Progenitor cell of endocrine pancreas (in vitro differentiated cells): Measurements from ENCODE around the gene MYO1H. TPM values are rescaled to one million over a fixed set of nuclear protein-coding genes. Genes with fewer than 3 reads are reported as not detected.
"Not testable (repeated sequence)": the region's sequence is repeated elsewhere in the genome, so short reads cannot be mapped to it uniquely, and the experiment has no call there.

Experiments
- DNase-seq: peaks from one replicate; pipeline ENCODE4 v3.0.0; 2021; ENCODE audit warnings: low spot score; ENCODE audit not compliant: unreplicated experiment
- H3K27ac Mint-ChIP-seq: 2 replicates; pipeline ENCODE4 v1.8.0; 2021; ENCODE audit warnings: mild to moderate bottlenecking, moderate library complexity, mixed read lengths
- H3K27me3 Mint-ChIP-seq: 2 replicates; pipeline ENCODE4 v1.8.0; 2021; ENCODE audit warnings: mixed read lengths
- H3K36me3 Mint-ChIP-seq: 2 replicates; pipeline ENCODE4 v1.8.0; 2022; ENCODE audit warnings: mixed read lengths; ENCODE audit not compliant: insufficient read depth
- H3K4me1 Mint-ChIP-seq: 2 replicates; pipeline ENCODE4 v1.8.0; 2021; ENCODE audit warnings: low read depth, mixed read lengths
- H3K4me3 Mint-ChIP-seq: 2 replicates; pipeline ENCODE4 v1.8.0; 2021; ENCODE audit warnings: low read depth, mild to moderate bottlenecking, moderate library complexity, mixed read lengths
- H3K9me3 Mint-ChIP-seq: 2 replicates; pipeline ENCODE4 v1.8.0; 2021; ENCODE audit warnings: low read depth, mixed read lengths
- CTCF ChIP-seq: fragments of 200-600 bp; sonication (generic); IDR thresholded peaks from one replicate; pipeline ENCODE4 v1.5.0; 2021; ENCODE audit warnings: antibody characterized with exemption, mild to moderate bottlenecking; ENCODE audit not compliant: unreplicated experiment
- total RNA-seq: library from RNA; stranded (reverse); gene quantifications from 2 replicates; pipeline ENCODE4 v1.2.1, GENCODE V29; 2021

The MYO1H gene
- total RNA-seq, 1 donor from 2014 or later = 0.77 TPM

GRCh38 chr12:109436188-109436560 lies 88.5 kb downstream of the MYO1H start:
- H3K4me1 Mint-ChIP-seq = no peaks in the 10 kb centered on the region
- no peak for TF ChIP-seq CTCF

GRCh38 chr12:109439181-109439580 lies 91.5 kb downstream of the MYO1H start:
- no peaks in the 10 kb centered on the region for H3K9me3 Mint-ChIP-seq
- no peak for DNase-seq
- H3K27me3 Mint-ChIP-seq = peaks cover 2% of the 10 kb centered on the region
- no peak for TF ChIP-seq CTCF
- no peaks in the 10 kb centered on the region for H3K4me1 Mint-ChIP-seq
- H3K36me3 Mint-ChIP-seq = no peaks in the 10 kb centered on the region
- H3K4me3 Mint-ChIP-seq = no peak overlapping the region
- H3K27ac Mint-ChIP-seq = no peak overlapping the region

More at GRCh38 chr12:109436188-109436560, 88.5 kb downstream of the MYO1H start:
- Mint-ChIP-seq H3K27ac (no peak overlapping the region), H3K4me3 (no peak overlapping the region), H3K27me3 (peaks cover 2% of the 10 kb centered on the region), H3K36me3 (no peaks in the 10 kb centered on the region), H3K9me3 (no peaks in the 10 kb centered on the region)
- DNase-seq = no peak

GRCh38 chr12:109439951-109440350 lies 92.3 kb downstream of the MYO1H start:
- H3K4me1 Mint-ChIP-seq, H3K4me3 Mint-ChIP-seq, H3K27ac Mint-ChIP-seq, DNase-seq, H3K36me3 Mint-ChIP-seq, H3K27me3 Mint-ChIP-seq, H3K9me3 Mint-ChIP-seq: not testable (repeated sequence)

- DNase-seq = no peak
- H3K27me3 Mint-ChIP-seq = no peaks in the 10 kb centered on the region
- peaks cover under 1% of the 10 kb centered on the region for H3K36me3 Mint-ChIP-seq
- no peak overlapping the region for H3K4me3 Mint-ChIP-seq
- no peak overlapping the region for H3K27ac Mint-ChIP-seq
- no peaks in the 10 kb centered on the region for H3K4me1 Mint-ChIP-seq
- H3K9me3 Mint-ChIP-seq = no peaks in the 10 kb centered on the region
- TF ChIP-seq CTCF = no peak
Measured at GRCh38 chr12:109440851-109441490, 93.3 kb downstream of the MYO1H start.

- DNase-seq = no peak
- Mint-ChIP-seq H3K4me3 (no peak overlapping the region), H3K9me3 (no peaks in the 10 kb centered on the region), H3K27ac (no peak overlapping the region), H3K27me3 (no peaks in the 10 kb centered on the region), H3K4me1 (no peaks in the 10 kb centered on the region), H3K36me3 (peaks cover 2% of the 10 kb centered on the region)
- no peak for TF ChIP-seq CTCF
Measured at GRCh38 chr12:109443794-109444193, 96.1 kb downstream of the MYO1H start.

- peaks cover 5% of the 10 kb centered on the region for H3K36me3 Mint-ChIP-seq
- no peak for TF ChIP-seq CTCF
- no peak for DNase-seq
- H3K9me3 Mint-ChIP-seq = no peaks in the 10 kb centered on the region
- no peak overlapping the region for H3K27ac Mint-ChIP-seq
- H3K4me3 Mint-ChIP-seq = no peak overlapping the region
- H3K27me3 Mint-ChIP-seq = no peaks in the 10 kb centered on the region
- no peaks in the 10 kb centered on the region for H3K4me1 Mint-ChIP-seq
Measured at GRCh38 chr12:109444259-109444658, 96.6 kb downstream of the MYO1H start.
